Muscle layer of duodenum (tissue), 2 donors: ENCODE data around the gene C11orf52.

Source experiments
- H3K27ac ChIP-seq: one replicate; pipeline ENCODE4 v1.7.0; 2013; ENCODE audit warnings: mild to moderate bottlenecking, low read length
- H3K27me3 ChIP-seq: one replicate; pipeline ENCODE4 v1.7.0; 2013; ENCODE audit warnings: low read depth, mild to moderate bottlenecking, control low read depth, low read length
- H3K36me3 ChIP-seq, 2 donors: one replicate each; pipeline ENCODE4 v1.7.0; 2013; ENCODE audit warnings: low read length in 2 of 2, control low read depth in 1 of 2, mild to moderate bottlenecking in 1 of 2; ENCODE audit not compliant: insufficient read depth in 2 of 2, control insufficient read depth in 1 of 2
- H3K4me1 ChIP-seq, 2 donors: one replicate each; pipeline ENCODE4 v1.7.0; 2013; ENCODE audit warnings: low read length in 2 of 2, mild to moderate bottlenecking in 2 of 2, control low read depth in 1 of 2, moderate library complexity in 1 of 2; ENCODE audit not compliant: insufficient read depth in 2 of 2, control insufficient read depth in 1 of 2
- H3K4me3 ChIP-seq, 2 donors: one replicate each; pipeline ENCODE4 v1.7.0; 2013; ENCODE audit warnings: low read length in 2 of 2, low read depth in 1 of 2, mild to moderate bottlenecking in 1 of 2
- H3K9me3 ChIP-seq, 2 donors: one replicate each; pipeline ENCODE4 v1.7.0; 2013; ENCODE audit warnings: low read length in 2 of 2, control low read depth in 1 of 2, mild to moderate bottlenecking in 1 of 2; ENCODE audit not compliant: control insufficient read depth in 1 of 2
- donor health status: healthy.

Gene C11orf52

GRCh38 chr11:111941963-111942362 lies 23.2 kb downstream of the C11orf52 start:
- peaks cover 0 to 20% of the 10 kb centered on the region in 2 donors for H3K36me3 ChIP-seq
- no peak overlapping the region for H3K4me3 ChIP-seq
- H3K27me3 ChIP-seq = no peaks in the 10 kb centered on the region
- H3K9me3 ChIP-seq = no peaks in the 10 kb centered on the region
- H3K27ac ChIP-seq = no peak overlapping the region
- peaks cover 7 to 11% of the 10 kb centered on the region in 2 donors for H3K4me1 ChIP-seq

GRCh38 chr11:111942829-111943228 lies 24.1 kb downstream of the C11orf52 start:
- peaks cover 0 to 20% of the 10 kb centered on the region in 2 donors for H3K36me3 ChIP-seq
- H3K4me1 ChIP-seq = peaks cover 7 to 10% of the 10 kb centered on the region in 2 donors
- H3K9me3 ChIP-seq = no peaks in the 10 kb centered on the region
- H3K27me3 ChIP-seq = no peaks in the 10 kb centered on the region
- H3K4me3 ChIP-seq = no peak overlapping the region
- H3K27ac ChIP-seq = no peak overlapping the region

GRCh38 chr11:111944139-111944538 lies 25.4 kb downstream of the C11orf52 start:
- Histone ChIP-seq H3K36me3 (peaks cover 0 to 17% of the 10 kb centered on the region in 2 donors), H3K4me1 (no peaks in the 10 kb centered on the region), H3K9me3 (no peaks in the 10 kb centered on the region), H3K27ac (peak overlapping the region; percentile 48), H3K27me3 (no peaks in the 10 kb centered on the region), H3K4me3 (no peak overlapping the region)

- Histone ChIP-seq H3K4me1 (no peaks in the 10 kb centered on the region), H3K36me3 (peaks cover 0 to 17% of the 10 kb centered on the region in 2 donors), H3K27ac (peak overlapping the region; percentile 62), H3K4me3 (no peak overlapping the region), H3K27me3 (no peaks in the 10 kb centered on the region), H3K9me3 (no peaks in the 10 kb centered on the region)
Measured at GRCh38 chr11:111944651-111945051, 25.9 kb downstream of the C11orf52 start.

- H3K27ac ChIP-seq = peak overlapping the region; percentile 62
- no peak overlapping the region for H3K4me3 ChIP-seq
Measured at GRCh38 chr11:111945198-111945597, 26.5 kb downstream of the C11orf52 start.

GRCh38 chr11:111946499-111946898 lies 27.8 kb downstream of the C11orf52 start:
- Histone ChIP-seq H3K4me3 (no peak overlapping the region), H3K4me1 (no peaks in the 10 kb centered on the region), H3K27me3 (no peaks in the 10 kb centered on the region), H3K27ac (no peak overlapping the region), H3K36me3 (peaks cover 0 to 17% of the 10 kb centered on the region in 2 donors), H3K9me3 (no peaks in the 10 kb centered on the region)

More at GRCh38 chr11:111945198-111945597, 26.5 kb downstream of the C11orf52 start:
- Histone ChIP-seq H3K27me3 (no peaks in the 10 kb centered on the region), H3K36me3 (peaks cover 0 to 17% of the 10 kb centered on the region in 2 donors), H3K4me1 (no peaks in the 10 kb centered on the region), H3K9me3 (no peaks in the 10 kb centered on the region)

- H3K9me3 ChIP-seq = no peaks in the 10 kb centered on the region
- H3K4me1 ChIP-seq = no peaks in the 10 kb centered on the region
- H3K27me3 ChIP-seq = no peaks in the 10 kb centered on the region
- H3K27ac ChIP-seq = no peak overlapping the region
- peaks cover 0 to 17% of the 10 kb centered on the region in 2 donors for H3K36me3 ChIP-seq
- H3K4me3 ChIP-seq = no peak overlapping the region
Measured at GRCh38 chr11:111947143-111947542, 28.4 kb downstream of the C11orf52 start.

- Histone ChIP-seq H3K4me1 (no peaks in the 10 kb centered on the region), H3K9me3 (no peaks in the 10 kb centered on the region), H3K36me3 (peaks cover 0 to 6% of the 10 kb centered on the region in 2 donors), H3K4me3 (no peak overlapping the region), H3K27me3 (no peaks in the 10 kb centered on the region), H3K27ac (no peak overlapping the region)
Measured at GRCh38 chr11:111949519-111950426, 31.1 kb downstream of the C11orf52 start.

GRCh38 chr11:111951565-111951964 lies 32.9 kb downstream of the C11orf52 start:
- no peak overlapping the region for H3K27ac ChIP-seq
- H3K9me3 ChIP-seq = no peaks in the 10 kb centered on the region
- H3K27me3 ChIP-seq = no peaks in the 10 kb centered on the region
- H3K4me1 ChIP-seq = no peaks in the 10 kb centered on the region
- no peak overlapping the region for H3K4me3 ChIP-seq
- no peaks in the 10 kb centered on the region for H3K36me3 ChIP-seq

GRCh38 chr11:111954154-111954553 lies 35.4 kb downstream of the C11orf52 start:
- H3K27me3 ChIP-seq = no peaks in the 10 kb centered on the region
- no peak overlapping the region for H3K27ac ChIP-seq
- no peaks in the 10 kb centered on the region for H3K9me3 ChIP-seq
- no peak overlapping the region for H3K4me3 ChIP-seq
- H3K4me1 ChIP-seq = no peaks in the 10 kb centered on the region
- H3K36me3 ChIP-seq = peaks cover 0 to 5% of the 10 kb centered on the region in 2 donors

GRCh38 chr11:111957663-111958444 lies 39.1 kb downstream of the C11orf52 start:
- H3K27ac ChIP-seq = no peak overlapping the region

More at GRCh38 chr11:111957663-111958444, 39.1 kb downstream of the C11orf52 start:
- Histone ChIP-seq H3K4me1 (no peaks in the 10 kb centered on the region), H3K9me3 (no peaks in the 10 kb centered on the region), H3K27me3 (no peaks in the 10 kb centered on the region), H3K36me3 (peaks cover 0 to 5% of the 10 kb centered on the region in 2 donors), H3K4me3 (no peak overlapping the region)
